Right forelimb (tissue), 1 donor: ENCODE data around the gene SHLD1.
"Not testable (repeated sequence)": the region's sequence is repeated elsewhere in the genome, so short reads cannot be mapped to it uniquely, and the experiment has no call there.

ENCODE experiments used
- DNase-seq: peaks from one replicate; pipeline ENCODE4 v3.0.0-alpha.2; 2018

Gene SHLD1

DNA sequence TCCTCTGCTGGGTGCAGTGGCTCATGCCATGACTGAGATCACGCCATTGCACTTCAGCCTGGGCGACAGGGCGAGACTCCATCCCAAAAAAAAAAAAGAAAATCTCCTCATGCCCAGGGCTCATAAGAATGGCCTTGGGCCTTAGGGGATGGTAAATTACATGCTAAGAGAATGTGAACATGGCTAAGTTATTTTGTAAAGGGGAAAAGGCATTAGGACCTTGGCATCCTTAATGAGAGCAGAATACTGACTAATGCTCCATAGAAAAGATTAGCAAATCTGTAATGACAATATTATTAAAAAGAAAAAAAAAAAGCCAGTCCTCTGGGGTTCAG, 12.6 kb upstream of the SHLD1 start:
- no peak for DNase-seq

DNA sequence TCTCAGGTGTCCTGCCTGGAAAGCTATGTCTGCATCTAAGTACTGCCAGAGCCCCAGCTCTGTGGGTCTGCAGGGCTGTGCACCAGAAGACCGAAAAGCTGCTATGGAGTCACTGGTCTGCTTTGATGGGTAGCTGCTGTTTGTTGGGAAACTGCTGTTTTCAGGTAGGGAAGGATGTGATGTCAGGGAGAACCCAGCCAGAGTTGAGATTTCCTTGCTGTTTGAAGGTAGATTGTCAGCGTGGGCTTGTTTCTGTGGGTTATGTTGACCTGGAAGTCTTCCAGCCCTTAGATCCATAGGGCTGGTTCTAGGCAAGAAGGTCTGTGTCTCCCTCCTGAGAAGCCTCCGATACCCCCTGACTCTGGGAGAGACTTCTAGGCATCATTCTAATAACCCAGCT, 12.2 kb upstream of the SHLD1 start:
- no peak for DNase-seq

DNA sequence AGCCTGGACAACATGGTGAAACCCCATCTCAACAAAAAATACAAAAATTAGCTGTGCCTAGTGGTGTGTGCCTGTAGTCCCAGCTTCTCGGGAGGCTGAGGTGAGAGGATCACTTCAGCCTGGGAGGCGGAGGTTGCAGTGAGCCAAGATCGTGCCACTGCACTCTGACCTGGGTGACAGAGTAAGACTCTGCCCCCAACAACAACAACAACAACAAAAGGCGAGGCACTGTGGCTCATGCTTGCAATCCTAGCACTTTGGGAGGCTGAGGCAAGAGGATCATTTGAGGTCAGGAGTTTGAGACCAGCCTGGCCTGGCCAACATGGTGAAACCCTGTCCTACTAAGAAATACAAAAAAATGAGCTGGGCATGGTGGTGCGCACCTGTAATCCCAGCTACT, 9.6 kb upstream of the SHLD1 start:
- not testable (repeated sequence) for DNase-seq

DNA sequence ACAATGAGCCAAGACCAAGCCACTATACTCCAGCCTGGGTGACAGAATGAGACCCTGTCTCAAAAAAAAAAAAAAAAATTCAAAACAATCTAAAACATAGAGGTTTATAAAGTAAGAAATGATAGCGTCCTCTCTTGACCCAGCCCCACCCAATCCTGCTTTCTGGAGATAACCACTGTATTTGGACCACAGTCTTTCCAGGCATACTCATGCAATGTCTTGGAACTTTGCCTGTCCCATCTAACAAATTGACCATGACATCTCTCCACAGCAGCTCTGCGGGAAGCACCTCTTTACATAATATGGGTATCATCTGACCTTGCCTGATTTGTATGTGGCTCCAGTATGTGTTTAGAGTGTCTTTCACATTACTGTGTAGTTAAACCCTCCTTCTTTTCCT, 9.1 kb upstream of the SHLD1 start:
- no peak for DNase-seq

DNA sequence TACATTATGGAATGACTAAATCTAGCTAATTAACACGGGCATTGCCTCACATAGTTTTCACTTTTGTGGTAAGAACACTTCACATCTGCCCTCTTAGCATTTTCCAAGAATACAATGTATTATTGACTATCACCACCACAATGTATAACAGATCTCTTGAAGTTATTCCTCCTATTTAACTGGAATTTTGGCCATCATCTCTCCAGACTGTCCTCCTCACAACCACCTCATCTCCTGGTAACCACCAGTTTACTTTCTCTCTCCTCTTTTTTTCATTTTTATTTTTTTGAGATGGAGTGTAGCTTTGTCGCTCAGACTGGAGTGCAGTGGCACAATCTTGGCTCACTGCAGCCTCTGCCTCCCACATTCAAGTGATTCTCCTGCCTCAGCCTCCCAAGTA, 8.2 kb upstream of the SHLD1 start:
- DNase-seq = no peak

DNA sequence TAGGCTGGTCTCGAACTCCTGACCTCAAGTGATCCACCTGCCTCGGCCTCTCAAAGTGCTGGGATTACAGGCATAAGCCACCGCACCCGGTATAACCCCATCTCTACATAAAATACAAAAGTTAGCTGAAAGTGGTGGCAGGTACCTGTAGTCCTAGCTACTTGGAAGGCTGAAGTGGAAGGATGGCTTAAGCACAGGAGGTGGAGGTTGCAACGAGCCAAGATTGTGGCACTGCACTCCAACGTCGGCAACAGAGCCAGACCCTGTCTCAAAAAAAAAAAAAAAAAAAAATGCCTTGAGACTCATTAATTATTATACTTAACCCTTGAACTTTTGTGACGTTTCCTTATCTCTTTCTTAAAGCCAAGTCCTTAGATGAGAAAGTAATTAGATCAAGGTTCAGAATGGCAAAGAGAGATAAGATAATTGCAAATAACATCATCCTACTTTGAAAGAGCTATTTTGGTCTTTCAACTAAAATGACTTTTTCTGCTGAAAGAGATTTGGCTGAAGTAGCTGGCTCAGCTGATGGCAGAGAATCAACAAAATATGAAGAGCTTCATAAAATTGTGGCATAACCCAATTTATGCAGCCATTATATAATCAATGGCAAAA, 4.7 kb upstream of the SHLD1 start:
- DNase-seq = no peak

DNA sequence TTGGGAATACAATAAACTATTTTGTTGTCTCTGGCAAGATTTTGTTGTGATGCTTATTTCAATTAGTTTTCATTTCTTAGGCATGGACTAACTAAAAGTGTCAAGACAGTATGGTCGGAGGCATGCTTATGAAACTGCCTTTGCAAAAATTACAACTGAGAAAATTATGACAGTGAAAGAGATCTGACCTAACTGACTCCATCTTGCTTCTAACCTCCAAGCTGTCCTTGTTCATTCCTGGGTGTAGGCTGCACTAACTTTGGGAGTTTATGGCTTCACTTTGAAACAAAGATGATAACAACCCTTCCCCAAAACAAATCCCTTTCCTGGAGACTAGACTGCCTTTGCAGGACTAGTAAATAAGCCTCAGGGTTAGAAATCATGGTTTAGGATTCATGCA, 4.1 kb upstream of the SHLD1 start:
- DNase-seq = no peak

DNA sequence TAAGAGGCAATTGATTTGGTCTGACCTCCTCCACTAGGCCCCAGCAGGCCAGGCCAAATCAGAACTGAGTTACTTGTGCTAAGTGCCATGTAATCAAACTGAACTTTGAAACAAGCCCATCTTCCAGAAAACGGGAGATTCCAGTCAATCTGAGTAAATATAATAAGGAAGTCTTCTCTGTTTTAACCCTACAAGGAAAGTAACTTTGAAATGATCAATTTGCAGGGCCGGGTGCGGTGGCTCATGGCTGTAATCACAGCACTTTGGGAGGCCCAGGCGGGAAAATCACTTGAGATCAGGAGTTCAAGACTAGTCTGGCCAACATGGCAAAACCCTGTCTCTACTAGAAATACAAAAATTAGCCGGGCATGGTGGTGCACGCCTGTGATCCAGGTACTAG, 2.0 kb upstream of the SHLD1 start:
- no peak for DNase-seq

DNA sequence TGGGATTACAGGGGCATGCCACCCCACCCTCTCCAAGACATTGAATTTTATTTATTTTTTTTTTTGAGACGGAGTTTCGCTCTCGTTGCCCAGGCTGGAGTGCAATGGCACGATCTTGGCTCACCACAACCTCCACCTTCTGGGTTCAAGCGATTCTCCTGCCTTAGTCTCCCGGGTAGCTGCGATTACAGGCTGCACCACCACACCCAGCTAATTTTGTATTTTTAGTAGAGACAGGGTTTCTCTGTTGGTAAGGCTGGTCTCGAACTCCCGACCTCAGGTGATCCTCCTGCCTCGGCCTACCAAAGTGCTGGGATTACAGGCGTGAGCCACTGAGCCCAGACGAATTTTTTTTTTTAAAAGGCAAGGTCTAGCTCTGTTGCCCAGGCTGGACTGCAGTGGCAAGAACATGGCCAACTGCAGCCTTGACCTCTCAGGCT, 669 bp upstream of the SHLD1 start:
- not testable (repeated sequence) for DNase-seq

DNA sequence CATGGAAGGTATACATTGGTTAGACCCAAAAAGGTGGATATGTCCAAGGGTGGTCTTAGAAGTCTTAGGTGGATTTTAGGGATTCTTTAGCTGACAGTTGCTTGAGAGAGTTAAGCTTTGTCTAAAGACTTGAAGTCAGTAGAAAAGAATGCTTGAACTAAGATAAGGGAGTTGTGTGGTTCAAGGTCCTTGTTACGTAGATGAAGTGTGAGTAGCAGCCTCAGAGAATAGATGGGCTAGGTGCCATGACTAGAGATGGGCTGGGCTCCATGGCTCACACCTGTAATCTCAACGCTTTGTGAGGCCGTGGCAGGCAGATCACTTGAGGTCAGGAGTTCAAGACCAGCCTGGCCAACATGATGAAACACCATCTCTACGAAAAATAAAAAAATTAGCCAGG, 1.7 kb downstream of the SHLD1 start:
- no peak for DNase-seq

DNA sequence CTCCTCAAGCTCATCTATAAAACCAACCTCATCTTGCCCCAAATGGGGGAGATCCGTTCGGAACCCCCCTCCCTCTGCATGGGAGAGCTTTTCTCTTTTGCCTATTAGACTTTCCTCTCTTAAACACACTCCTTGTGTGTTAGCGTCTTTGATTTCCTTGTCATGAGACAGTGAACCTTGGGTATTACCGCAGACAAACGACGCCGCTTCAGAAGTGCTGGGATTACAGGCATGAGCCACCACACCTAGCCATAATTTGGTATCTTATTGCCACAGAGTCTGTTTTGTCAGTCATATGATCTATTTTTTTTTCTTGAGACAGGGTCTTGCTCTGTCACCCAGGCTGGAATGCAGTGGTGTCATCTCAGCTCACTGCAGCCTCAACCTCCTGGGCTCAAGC, 3.6 kb downstream of the SHLD1 start:
- no peak for DNase-seq

DNA sequence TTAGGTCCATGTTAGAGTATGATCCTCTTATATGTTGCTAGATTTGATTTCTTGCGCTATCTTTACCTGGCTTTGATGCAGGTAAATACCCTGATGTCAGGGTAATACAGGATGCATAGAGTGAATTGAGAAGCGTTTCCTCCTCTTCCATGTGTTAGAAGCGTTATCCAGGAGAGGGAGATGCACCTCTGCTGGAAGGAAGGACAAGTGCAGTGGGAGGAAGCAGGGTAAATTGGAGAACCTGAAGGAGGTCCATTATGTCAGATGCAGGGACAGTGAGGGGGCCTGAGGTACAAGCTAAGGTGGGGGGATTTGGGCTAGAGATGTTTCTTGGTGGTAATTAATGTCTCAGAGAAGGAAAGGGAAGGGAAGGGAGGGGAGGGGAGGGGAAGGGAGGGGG, 7.7 kb downstream of the SHLD1 start:
- DNase-seq = no peak

DNA sequence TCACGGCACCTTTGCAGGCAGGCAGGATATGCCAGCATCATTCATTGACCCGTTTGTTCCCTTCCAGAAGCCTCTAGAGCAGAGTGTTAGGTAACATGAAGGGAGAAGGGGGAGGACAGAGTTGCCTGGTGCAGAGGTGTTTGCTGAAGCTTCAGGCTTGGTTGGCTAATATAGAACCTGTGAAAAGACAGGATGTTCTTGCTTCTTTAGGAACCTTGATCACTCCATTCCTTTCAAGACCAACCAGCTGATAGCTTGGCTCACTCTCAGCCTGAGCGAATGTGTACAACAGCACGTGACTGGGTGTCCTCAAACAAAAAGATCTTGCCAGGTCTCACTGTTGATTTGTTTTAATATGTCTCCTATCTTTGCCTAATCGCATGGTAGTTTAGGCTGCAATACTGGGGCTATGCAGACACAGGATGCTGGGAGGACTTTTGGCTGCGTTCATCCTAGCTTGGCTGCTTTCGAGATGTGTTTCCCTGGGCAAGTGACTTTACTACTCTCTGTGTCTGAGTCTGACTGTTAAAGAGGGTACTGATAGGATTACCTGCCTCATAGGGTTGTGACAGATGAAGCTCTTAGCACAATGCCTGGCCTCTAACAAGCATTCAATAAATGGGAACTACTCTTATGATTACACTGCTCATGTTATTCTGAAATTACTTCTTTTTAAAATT, 16.0 kb downstream of the SHLD1 start:
- DNase-seq = no peak

DNA sequence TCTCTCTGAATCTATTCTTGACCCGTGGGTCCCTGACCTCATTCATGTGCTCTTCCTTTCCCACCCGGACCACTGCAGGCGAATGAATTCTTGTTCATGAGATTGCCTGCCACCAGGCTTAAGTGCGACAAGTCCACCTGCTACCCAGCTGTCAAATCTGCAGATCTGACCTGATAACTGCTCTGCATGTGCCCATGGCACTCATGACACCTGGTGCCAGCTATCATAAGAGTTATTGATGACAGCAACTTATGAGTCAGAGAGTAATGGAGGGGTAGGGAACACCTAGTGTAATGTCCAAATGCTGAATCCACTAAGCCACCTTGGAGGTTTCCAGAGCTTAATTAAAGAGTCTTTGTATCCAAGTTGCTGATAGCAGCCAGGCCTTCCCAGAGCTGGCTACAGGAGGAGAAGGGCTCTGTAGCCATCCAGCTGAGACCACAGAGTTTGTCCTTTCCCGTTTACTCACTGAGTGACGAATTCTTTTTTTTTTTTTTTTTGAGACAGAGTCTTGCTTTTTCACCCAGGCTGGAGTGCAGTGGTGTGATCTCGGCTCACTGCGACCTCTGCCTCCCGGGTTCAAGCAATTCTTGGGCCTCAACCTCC, 17.4 kb downstream of the SHLD1 start:
- DNase-seq = no peak

DNA sequence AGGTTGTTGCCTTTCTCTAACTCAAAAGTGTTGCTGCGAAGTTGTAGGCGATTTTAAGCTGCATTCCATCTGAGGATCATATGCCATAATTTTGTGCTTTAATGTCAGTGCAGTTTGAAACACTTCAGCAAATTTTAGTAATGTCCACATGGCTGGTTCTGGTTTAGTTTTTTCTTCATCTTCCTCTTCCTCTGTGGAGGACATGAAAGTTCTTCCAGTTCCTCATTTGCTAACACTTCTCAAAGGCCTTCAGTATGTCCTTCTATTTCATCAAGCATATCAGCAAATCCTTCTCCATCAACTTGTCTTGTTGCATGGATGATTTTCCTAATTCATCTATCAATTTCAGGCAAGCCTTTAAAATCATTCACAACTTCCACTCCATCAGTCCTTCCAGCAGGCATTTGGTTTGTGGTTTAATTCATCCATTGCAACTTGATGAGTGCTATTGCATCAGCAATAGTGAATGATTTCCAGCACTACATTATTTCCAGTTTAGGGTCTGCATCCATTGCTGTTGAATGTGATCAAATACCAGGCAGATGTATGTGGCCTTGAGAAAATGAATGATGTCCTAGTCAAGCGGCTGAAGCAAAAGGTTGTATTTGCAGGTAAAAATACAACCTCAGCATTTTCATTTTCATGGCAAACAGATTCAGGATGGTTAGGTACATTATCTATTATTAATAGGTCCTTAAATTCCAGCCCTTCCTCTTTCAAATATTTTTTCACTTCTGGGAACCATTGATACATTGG, 20.2 kb downstream of the SHLD1 start:
- no peak for DNase-seq

DNA sequence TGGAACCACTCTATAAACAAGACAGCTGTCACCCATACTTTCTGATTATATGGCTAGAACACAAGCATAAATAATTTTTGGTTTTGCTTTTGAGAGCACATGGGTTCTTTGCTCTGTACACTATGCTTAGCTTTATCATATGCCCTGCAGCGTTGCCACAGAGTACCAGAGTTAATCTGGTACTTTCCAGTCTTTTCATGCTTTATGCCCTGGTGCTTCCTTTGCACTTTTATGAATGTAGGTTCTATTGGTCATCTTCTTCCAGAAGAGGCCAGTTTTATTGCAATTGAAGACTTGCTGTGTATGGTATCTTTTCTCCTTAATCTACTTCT, 20.8 kb downstream of the SHLD1 start:
- DNase-seq = no peak

DNA sequence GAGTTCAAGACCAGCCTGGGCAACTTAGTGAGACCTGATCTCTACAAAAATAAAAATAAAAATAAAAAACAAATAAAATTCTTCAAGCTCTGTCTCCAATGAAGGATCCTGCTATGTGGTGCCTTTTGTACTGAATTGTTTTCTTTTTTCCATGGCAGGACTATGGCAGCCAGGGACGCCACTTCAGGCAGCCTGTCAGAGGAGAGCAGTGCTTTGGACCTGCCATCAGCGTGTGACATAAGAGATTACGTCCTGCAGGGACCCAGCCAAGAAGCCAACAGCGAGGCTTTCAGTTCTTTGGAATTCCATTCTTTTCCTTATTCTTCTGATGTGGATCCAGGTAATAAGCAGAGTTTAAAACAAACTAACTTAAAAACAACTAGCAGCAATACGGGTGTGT, 22.5 kb downstream of the SHLD1 start:
- no peak for DNase-seq

DNA sequence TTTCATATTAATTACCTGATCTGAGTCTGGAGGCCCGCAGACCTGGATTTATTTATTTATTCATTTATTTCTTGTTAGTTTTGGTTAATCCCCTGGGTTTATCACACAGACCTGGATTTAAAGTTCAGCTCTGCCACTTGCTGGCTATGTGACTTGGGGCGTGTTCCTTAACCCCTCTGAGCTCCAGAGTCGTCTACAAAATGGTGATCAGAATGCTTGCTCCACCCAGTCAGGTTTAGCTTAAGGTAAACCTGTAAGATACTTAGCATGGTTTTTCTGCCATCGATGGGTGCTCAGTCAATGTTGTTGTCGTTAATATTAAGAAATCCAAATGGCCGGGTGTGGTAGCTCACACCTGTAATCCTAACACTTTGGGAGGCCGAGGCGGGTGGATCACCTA, 23.4 kb downstream of the SHLD1 start:
- no peak for DNase-seq

DNA sequence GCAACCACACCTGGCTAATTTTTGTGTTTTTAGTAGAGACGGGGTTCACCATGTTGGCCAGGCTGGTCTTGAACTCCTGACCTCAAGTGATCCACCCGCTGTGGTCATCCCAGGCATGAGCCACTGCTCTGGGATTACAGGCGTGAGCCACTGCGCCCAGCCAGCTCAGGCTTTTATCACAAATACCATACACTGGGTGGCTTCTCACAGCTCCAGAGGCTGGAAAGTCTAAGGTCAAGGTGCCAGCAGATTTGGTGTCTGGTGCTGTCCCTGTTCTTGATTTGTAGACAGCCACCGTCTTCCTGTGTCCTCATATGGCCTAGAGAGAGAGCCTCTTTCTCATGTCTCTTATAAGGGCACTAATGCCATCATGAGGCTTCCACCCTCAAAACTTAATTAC, 25.9 kb downstream of the SHLD1 start:
- DNase-seq = no peak

DNA sequence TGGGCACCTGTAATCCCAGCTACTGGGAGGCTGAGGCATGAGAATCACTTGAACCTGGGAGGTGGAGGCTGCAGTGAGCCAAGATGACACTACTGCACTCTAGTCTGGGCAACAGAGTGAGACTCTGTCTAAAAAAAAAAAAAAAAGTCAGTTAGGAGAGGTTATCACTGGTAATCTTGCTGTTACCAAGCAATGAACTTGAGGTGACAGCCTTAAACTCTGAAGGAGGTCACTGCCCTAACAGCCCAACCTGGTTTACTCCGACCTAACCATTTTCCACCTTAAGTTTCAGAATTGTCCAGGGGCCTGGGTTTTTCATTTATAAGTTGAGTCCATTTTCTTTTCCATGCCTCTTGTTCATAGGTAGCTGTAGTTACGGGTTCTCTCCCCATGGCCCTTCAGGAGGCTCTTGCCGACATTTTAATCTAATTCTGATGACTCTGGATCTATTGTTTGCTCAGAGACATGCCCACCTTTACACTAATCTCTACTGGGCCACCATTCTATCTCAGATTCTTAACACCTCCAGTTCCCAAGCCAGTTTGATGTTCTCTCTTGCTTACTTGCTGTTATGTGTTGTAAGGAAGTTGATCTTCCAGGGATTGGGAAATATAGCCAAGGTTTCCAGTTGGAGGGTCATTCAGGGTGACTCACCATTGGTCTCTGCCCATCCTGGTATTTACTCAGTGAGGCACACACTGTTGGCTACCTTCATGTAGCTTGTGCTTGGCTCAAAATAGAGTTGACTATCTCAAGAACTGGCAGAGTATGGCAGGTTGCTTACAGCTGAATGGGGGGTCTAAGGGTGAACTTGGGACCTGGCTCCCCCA, 29.1 kb downstream of the SHLD1 start:
- DNase-seq = no peak

DNA sequence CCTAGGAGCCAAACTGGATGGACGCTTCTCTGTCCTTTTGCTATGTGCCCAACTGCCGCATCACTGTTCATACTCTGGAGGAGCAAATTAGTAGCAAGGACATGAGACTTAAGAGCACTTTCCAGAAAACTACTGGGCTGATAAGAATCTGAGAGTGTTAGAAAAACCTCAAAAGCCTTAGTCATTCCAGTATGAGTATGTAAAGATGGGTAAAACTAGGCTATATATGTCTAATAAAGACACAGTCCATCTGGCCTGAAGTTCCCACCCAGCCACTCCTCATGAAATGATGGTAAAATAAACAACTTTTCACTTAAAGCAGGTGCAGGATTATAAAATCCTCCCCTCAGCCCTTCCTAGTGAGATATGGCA, 30.6 kb downstream of the SHLD1 start:
- no peak for DNase-seq

DNA sequence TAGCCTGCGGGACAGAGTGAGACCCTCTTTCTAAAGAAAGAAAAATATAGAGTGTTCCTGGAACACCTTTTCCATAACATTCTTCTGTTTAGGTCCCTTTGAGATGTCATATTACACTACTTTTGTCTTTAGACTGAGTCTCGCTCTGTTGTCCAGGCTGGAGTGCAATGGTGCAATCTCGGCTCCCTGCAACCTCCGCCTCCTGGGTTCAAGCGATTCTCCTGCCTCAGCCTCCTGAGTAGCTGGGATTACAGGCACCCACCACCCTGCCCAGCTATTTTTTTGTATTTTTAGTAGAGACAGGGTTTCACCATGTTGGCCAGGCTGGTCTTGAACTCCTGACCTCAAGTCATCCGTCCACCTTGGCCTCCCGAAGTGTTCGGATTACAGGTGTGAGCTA, 31.2 kb downstream of the SHLD1 start:
- not testable (repeated sequence) for DNase-seq
